Urothelium cell line (cell line): ENCODE data around the gene PIK3C3.
"Not testable (repeated sequence)": the region's sequence is repeated elsewhere in the genome, so short reads cannot be mapped to it uniquely, and the experiment has no call there.

Experiments
- DNase-seq: peaks from one replicate; pipeline ENCODE4 v3.0.0; 2011; ENCODE audit warnings: low spot score, mixed read lengths
- FAIRE-seq: peaks from 2 replicates; lab custom pipeline; 2011; peaks lifted over from hg19 to GRCh38; lab: Jason Lieb, UNC

PIK3C3 gene

DNA sequence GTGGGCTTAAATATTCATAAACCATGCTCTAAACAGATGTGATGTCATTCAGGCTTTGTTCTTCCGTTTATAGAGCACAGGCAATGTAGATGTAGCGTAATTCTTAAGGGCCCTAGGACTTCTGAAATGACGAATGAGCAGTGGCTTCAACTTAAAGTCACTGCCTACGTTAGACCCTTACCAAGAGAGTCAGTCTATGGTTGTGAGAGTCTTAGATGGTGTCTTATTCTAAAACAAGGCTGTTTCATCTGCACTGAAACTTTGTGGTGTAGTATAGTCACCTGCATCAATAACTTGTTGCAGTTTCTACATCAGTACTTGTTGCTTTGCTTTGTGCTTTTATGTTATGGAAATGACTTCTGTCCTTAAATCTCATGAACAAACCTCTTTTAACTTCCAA is 56.0 kb downstream of the PIK3C3 start:
- FAIRE-seq (no peak), DNase-seq (no peak)

DNA sequence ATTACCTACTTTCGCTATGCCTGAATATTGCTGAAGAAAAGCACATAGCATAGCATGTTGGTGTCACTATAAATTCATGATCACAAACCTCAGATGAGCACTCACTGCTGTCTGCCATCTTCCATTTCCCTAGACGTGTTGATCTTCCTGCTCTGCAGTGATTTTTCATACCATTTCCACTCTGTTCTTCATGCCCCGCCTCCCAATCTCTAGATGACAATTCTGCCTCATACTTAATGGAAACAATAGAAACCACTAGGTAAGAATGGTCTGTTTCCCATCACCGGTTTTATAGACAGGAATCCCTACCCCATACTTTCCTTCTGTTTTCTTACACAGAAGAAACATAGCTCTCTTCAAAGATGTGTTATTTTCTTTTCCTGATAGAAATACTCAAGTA is 63.8 kb downstream of the PIK3C3 start:
- no peak for DNase-seq
- no peak for FAIRE-seq

DNA sequence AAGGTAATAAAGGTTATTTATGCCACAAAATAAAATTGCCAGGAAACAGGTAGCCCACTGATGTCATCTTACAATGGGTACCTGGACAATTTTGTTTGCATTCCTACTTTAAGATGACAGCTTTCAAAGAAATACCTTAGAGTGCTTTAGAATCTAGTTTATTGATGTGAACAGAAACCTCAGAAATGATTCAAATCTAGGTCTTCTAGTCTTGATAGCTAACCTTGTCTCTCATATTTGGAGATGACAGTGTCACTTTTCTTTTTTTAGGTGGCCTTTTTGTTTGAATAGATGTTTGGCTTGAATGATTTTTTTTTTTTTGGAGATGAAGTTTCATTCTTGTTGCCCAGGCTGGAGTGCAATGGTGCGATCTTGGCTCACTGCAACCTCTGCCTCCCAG is 69.1 kb downstream of the PIK3C3 start:
- DNase-seq: no peak
- FAIRE-seq: no peak

DNA sequence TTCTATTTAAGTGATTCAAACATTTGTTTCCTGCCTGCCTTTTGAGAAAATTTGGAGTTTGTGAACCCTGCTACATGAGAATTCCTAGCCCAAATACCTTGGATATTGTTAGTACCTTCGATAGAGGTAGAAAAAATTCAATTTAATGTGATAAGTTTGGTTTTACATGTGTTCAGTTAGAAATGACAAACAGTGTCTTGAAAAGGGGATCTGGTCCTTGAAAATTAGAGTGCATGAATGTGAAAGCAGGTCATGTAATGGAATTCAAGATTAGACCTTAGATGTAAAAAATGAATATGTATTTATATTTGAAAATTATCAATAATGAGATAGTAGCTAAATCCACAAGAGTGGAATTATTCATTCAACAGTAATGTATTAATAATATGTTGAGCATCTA is 70.5 kb downstream of the PIK3C3 start:
- FAIRE-seq (no peak), DNase-seq (no peak)

DNA sequence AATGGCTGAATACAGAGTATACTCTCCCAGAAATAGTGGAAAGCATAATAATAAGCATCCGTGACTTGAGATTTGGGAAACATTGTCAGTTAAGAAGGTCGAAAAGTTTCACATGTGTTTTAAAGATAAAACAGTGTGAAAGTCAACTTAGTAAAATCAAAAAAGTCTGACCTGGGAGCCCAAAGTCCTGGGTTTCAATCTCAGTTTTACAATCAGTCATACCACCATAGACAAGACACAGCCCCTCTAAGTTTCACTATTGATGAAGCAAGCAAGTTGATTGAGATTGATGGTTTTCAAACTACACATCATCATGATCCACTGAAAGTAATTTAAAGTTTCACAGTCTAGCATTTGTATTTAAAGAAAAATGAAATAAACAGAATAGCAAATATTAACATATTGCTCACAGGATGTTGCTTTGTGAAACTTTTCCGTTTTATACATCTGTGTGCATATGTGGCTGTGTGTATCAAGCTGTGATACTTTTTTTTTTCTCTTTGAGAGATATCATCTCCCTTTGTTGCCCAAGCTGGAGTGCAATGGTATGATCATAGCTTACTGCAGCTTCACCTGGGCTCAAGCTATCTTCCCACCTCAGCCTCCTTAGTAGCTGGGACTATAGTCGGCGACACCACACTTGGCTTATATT is 71.1 kb downstream of the PIK3C3 start:
- DNase-seq (no peak), FAIRE-seq (no peak)

DNA sequence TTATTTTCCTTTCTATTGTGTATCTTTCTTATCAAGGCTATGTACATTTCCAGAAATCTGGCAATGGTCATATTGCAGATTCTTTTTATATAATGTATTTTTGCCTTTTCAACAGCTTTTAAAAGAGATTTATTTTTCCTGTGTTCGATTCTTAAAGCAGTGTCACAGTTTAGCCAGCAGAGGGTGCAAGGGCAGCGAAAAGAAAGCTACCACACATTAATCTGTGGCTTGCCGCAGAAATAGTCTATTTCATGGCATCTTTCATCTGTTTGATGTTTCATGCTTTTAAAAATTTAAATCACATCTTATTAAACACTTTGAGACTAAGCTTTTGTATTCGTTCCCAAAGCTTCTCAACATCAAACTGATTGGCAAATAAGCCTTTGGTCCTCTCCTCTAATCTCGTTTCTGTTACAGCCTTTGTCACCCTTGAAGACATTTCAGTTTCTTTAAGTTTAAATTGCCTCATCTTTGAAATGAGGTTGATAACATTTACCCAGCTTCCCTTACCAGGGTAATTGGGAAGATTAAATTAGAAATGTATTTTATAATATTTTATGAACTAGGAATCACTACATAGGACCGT is 73.3 kb downstream of the PIK3C3 start:
- DNase-seq (peak; percentile 18), FAIRE-seq (no peak)

DNA sequence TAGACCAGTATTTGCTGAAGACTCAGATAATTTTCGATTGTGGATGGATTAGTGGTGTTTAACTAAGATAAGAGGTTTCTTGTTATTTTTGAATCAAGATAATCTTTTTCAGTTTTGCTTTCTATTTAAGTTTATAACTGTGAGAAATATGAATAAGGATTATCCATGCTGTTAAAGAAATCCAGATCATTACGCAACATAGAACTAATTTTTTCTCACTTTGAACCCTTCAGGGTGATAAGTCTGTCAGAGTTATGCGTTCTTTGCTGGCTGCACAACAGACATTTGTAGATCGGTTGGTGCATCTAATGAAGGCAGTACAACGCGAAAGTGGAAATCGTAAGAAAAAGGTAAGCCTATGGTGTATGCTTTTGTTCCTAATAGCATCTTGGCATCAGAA is 74.1 kb downstream of the PIK3C3 start:
- FAIRE-seq: no peak
- no peak for DNase-seq

DNA sequence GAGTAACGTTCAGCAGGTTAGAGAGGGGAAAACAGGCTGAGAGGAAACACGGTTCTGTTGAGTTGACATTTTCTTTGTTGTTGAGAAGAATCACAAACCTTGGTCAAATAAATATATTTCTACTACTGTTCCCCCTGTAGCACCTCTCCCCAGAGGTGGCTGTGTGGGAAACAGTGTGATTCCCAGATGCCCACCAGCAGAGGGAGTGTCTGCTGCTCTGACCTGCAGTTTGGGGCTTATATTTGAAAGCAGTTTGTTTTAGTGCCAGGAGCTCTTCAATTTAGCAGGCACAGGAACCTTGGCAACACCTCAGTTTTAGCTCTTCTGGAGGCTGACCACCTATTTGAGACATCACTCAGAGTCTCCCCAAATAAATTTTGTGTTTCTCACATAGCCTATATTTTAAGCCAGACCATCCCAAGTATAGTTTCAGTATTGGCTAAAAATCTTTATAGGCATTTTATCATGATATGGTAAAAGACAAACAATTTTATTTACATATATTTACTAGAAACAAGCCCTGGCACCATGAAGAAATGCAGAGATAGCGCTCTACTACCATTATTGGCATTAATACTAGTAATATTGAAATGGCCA is 75.7 kb downstream of the PIK3C3 start:
- FAIRE-seq (no peak), DNase-seq (peak; percentile 25)

DNA sequence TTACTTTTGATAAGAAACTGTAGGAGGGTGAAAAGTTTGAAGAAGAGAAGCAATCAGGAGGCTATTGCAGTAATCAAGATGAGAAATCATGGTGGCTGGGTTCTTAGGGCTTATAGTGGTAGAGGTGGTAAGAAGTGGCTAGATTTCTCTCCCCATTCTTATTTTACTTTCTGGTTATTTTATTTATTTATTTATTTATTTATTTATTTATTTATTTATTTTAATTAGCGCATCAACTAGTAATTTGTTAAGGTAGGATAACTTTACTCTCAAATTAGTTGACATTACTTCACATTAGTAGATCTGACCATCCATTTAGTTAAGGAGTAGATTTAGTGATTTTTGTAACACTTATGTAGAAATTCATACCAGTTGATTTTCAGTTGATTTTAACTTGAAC is 77.4 kb downstream of the PIK3C3 start:
- FAIRE-seq: no peak
- DNase-seq: no peak

DNA sequence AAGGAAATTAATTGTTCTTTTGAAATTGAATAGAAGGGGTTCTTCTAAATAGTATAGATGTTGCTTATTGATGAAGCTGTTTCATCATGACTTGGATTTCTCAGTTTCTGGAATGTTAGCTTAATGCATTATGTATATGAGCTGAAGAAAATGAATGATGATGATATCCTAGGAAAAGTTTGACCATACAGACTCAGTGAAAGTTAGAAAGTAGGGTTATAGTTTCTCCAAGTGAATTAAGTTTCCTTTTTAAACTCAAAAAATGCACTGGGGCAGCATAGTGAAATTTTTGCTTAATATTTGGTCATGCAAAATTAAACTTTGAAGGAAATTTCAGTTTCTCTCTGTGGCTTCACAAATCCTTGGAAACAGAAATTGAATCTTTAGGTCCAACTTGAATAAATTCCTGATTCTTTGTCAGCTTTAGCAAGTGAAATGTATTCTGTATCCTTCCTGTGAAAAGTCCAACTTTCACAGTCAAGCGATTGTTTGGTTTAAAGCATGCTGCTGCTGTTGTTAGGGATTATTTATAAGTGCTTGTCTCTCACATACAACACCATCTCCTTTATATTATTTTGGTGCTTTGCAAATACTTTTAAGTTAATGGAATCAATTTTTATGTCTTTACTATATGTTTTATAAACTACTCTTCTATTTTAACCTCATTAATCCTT is 78.2 kb downstream of the PIK3C3 start:
- DNase-seq (no peak), FAIRE-seq (no peak)

DNA sequence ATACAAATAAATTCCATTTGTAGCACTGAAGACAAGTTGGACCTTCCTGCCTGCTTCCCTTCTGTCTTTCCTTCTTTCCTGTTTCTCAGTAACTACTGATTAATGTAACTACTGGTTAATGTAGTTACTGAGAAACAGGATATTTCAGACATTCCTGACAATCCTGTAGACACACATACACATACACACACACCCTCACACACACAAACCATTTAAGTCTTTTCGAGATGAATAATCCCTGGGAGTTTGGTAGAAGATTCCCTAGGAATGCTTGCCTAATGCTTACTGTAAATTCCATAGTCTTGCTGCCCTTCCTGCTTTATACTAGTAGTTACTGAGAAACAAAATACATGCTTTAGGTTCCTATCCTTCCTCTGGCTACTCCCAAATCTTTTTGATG is 83.9 kb downstream of the PIK3C3 start:
- no peak for FAIRE-seq
- DNase-seq: no peak

DNA sequence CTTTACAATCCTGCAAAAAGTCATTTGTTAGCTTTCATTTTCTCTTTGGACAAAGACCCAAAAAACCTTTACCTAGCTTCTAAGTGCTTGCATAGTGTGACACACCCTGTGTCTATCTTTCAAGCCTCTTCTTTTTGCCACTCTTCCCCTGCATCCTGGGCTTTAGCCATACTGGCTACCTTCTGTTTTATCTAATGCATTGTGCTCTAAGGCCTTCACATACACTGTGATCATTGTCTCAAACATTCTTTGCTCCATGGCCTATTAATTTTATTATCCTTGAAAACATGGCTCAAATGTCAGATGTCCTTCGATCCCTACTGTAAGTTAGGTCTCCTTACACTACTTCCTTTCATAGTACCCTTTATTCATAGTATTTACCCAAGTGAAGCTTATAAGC is 84.4 kb downstream of the PIK3C3 start:
- FAIRE-seq (no peak), DNase-seq (no peak)

DNA sequence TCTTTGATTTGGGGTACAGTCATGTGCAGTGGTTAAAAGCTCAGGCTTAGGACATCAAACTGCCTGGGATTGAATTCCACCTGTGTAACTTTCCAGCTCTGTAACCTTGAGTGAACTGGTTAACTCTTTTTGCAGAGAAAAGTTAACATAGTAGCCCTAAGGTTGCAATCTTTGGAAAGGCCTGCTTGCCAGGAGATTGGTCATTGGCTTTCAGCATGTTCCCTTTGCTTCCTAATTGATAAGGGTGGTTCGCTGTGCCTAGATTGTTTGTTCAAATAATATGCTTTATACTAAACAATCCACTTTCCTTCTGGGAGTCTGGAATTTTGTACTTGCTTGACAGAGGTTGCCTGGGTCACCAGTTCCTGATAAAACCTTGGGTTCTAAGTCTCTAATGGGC is 86.8 kb downstream of the PIK3C3 start:
- DNase-seq (no peak), FAIRE-seq (no peak)

DNA sequence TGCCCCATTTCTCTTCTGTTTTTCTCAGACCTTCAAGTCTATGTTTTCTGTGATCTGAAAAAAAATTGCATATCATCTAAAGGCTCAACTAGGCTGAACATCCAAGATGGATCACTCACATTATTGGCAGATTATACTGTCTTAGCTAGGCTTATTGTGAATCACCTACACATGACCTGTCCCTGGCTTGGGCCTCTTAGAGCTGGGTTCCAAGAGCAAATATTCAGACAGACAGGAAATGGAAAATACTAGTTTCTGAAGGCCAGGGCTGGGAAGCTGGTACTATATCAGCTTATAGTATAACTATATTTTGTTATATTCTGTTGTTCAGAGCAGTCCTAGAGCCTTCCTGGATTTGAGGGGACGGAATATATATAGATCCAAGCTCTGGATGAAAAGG is 90.3 kb downstream of the PIK3C3 start:
- FAIRE-seq (no peak), DNase-seq (no peak)

DNA sequence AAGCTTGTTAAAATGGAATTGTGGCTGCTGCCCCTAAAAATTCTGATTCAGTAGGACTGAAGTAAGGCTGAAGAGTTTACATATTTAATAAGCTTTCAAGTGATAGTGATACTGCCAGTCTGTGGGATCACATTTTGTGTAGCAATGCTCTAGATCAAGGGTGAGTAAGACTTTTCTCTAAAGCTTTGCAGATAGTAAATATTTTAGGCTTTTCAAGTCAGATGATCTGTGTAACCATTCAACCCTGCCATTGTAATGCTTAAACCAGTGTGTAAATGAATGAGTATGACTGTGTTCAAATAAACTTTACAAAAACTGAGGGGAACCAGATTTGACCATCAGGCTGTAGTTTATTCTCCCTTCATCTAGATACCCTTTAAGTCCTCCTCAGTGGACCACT is 92.7 kb downstream of the PIK3C3 start:
- no peak for DNase-seq
- no peak for FAIRE-seq

DNA sequence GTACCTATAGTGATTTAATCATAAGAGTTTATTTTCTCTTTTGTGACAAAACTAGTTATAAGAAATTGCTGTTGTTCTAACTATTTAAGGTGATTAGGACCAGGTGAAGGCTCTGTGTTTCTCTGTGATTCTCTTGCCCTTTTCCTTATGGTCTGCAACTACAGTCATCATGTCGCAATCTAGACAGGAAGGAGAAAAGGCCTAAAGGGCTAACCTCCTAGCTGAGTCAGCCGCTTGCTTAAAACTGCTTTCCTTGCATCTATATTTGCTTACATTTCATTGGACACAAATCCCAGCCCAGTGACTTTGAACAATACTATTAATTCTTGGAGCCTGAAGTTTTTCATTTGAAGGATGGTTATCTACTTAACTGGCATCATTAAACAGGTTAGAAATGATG is 93.1 kb downstream of the PIK3C3 start:
- FAIRE-seq (no peak), DNase-seq (no peak)

DNA sequence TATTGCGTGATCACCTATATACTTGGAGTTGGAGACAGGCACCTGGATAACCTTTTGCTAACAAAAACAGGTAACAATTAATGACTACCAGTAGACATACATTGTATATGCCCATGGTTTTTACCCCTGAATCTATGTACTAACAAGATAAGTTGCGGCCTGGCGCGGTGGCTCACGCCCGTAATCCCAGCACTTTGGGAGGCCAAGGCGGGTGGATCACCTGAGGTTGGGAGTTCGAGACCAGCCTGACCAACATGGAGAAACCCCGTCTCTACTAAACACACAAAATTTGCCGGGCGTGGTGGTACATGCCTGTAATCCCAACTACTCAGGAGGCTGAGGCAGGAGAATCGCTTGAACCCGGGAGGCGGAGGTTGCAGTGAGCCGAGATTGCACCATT is 94.5 kb downstream of the PIK3C3 start:
- DNase-seq, FAIRE-seq: not testable (repeated sequence)

DNA sequence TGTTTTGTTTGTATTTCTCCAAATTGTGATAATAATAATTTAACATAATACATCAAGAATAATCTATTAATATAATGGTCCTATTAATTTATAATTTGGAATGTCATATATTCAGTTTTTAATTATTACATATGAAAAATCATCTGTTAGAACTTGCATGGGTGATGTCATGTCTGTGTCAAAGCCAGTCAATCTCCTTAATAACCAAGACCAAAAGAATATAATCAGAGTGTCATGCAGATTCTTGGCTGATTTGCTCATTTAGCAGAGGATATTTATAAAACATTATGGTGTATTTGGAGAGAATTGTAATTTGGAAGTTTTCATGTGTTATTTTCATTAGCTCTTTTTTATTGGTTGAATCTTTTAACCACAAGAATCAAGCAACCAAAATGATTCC is 96.4 kb downstream of the PIK3C3 start:
- DNase-seq: no peak
- FAIRE-seq: no peak

DNA sequence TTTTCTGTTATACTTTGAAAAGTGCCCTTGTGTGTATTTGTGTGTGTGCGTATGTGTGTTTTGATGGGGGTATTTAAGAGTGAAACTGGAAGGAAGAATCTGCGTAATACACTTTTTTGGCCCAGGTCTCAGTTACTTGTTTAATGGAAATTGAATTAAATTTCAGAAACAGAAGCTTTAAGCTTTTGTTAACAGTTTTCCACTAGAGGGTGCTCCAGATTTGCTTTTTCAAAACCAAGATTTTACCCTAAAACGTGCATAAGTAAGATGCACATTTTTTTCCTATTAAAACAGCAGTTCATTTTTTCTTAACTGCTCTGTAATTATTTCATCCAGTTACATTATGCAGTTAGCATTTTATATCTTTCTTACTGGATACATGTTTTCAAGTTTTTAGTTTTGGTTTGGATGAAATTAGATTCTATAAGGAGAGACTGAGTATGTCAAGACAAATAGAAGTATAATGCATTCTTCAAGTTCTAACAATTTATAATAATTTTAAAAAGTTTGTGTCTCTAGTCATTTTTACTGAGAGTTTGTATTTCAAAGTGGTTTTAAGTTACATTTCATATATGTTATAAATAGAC is 97.2 kb downstream of the PIK3C3 start:
- DNase-seq: no peak
- FAIRE-seq: no peak

DNA sequence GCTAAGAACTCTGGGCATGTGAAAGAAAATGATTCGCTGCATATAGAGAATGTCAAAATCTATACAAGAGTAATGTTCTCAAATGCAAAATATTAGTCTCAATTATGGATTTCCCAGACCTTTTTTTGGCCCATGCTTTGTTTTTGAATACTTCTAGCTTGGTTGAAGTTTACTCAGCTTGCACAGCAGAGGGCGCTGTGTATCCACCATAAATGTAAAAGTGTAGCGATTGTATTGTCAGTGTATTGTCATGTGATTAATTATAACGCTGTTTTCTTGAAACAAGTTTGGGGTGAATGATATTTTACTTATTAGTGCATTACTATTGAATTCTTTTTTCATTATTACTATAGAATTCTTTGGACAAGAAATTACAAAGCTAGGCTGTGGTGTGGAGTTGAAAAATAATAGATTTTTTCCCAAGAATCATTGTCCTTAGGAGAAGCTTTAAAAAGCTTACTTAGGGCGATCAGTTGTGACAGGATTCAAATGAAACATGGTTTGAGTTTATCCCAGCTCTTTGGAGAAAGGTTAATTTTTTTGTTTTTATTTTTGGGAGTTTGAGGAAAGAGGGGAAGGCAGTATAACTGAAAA is 98.3 kb downstream of the PIK3C3 start:
- DNase-seq (peak; percentile 23), FAIRE-seq (no peak)

DNA sequence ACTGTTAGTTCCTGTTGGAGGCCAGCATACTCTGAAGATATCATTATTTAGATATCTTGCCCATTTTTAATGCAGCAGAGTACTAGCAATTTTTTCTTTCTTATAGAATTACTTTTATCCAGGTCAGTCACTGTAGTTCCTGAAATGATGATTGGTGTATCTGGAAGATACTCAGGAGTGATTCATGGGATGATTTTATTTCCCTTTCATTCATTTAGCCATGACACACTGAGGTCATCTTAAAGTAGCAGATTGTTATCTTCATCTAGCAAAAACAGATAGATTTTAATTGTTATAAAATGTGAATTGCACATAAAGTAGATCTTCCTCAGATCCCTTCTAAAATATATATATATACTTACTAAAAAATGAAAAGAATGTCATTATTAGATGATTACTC is 109.1 kb downstream of the PIK3C3 start:
- DNase-seq (no peak), FAIRE-seq (no peak)
